ENCODE measurements around the gene QKI.

- TF ChIP-seq CTCF (conservative IDR thresholded peaks at IDR 0.05; ENCODE audit: low read length) (no peak), EZH2phosphoT487 (IDR thresholded peaks at IDR 0.05; ENCODE audit: borderline replicate concordance) (no peak)
These were observed 14.0 kb upstream of the QKI start for GRCh38 chr6:163400509-163400908.
